Ishikawa (cell line): ENCODE measurements around the gene HOXD8.

Experiments used
- CREB1 ChIP-seq: IDR thresholded peaks from 2 replicates; pipeline ENCODE4 v1.6.1; 2012; ENCODE audit warnings: low read depth
- EGR1 ChIP-seq: IDR thresholded peaks from 2 replicates; pipeline ENCODE4 v1.6.1; 2012
- EP300 ChIP-seq: IDR thresholded peaks from 2 replicates; pipeline ENCODE4 v1.6.1; 2012; ENCODE audit warnings: borderline replicate concordance
- NFIC ChIP-seq: IDR thresholded peaks from 2 replicates; pipeline ENCODE4 v1.6.1; 2012
- USF1 ChIP-seq: IDR thresholded peaks from 2 replicates; pipeline ENCODE4 v1.6.1; 2012
- YY1 ChIP-seq: IDR thresholded peaks from 2 replicates; pipeline ENCODE4 v1.6.1; 2012; ENCODE audit warnings: low read depth
- ZBTB7A ChIP-seq: IDR thresholded peaks from 2 replicates; pipeline ENCODE4 v1.6.1; 2012; ENCODE audit warnings: low read depth
- TF ChIP-seq, protein P1 (sequence below): IDR thresholded peaks from 2 replicates; pipeline ENCODE4 v1.6.1; 2012; ENCODE audit warnings: low read depth, mild to moderate bottlenecking
- TF ChIP-seq, protein P2 (sequence below): IDR thresholded peaks from 2 replicates; pipeline ENCODE4 v1.6.1; 2012

DNA sequence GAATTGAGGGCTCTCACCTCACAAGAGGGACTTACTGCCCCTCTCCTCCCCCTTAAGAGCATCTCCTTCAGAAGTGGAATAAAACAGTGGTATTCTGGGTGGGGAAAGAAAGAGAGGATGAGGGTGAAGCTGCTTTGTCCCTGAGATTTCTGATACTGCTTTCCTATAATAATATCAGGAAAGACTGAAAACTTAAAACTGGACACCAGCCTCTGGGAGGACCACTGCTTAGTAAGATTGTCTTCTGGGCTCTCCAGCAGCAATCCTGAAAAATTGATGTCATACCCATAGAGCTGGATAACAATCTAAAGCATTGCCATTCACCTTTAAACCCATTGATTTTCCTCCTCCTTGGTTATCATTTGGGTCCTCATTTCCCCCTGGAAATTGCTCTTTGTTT, 17.1 kb downstream of the HOXD8 start:
- TF ChIP-seq, protein P1, sequence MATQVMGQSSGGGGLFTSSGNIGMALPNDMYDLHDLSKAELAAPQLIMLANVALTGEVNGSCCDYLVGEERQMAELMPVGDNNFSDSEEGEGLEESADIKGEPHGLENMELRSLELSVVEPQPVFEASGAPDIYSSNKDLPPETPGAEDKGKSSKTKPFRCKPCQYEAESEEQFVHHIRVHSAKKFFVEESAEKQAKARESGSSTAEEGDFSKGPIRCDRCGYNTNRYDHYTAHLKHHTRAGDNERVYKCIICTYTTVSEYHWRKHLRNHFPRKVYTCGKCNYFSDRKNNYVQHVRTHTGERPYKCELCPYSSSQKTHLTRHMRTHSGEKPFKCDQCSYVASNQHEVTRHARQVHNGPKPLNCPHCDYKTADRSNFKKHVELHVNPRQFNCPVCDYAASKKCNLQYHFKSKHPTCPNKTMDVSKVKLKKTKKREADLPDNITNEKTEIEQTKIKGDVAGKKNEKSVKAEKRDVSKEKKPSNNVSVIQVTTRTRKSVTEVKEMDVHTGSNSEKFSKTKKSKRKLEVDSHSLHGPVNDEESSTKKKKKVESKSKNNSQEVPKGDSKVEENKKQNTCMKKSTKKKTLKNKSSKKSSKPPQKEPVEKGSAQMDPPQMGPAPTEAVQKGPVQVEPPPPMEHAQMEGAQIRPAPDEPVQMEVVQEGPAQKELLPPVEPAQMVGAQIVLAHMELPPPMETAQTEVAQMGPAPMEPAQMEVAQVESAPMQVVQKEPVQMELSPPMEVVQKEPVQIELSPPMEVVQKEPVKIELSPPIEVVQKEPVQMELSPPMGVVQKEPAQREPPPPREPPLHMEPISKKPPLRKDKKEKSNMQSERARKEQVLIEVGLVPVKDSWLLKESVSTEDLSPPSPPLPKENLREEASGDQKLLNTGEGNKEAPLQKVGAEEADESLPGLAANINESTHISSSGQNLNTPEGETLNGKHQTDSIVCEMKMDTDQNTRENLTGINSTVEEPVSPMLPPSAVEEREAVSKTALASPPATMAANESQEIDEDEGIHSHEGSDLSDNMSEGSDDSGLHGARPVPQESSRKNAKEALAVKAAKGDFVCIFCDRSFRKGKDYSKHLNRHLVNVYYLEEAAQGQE, result no peak
- no peak for TF ChIP-seq USF1
- TF ChIP-seq YY1, result no peak
- no peak for TF ChIP-seq NFIC
- TF ChIP-seq EP300, result no peak
- TF ChIP-seq CREB1, result no peak
- no peak for TF ChIP-seq EGR1
- no peak for TF ChIP-seq ZBTB7A
- TF ChIP-seq, protein P2, sequence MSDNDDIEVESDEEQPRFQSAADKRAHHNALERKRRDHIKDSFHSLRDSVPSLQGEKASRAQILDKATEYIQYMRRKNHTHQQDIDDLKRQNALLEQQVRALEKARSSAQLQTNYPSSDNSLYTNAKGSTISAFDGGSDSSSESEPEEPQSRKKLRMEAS, result no peak
